HG03571 (cell line): Measurements from ENCODE around the gene RANGRF.

Experiments
- ATAC-seq: cut with Tn5 transposase; IDR thresholded peaks from one replicate; pipeline ENCODE4 v1.9.1; 2021; ENCODE audit not compliant: unreplicated experiment

The RANGRF gene

GRCh38 chr17:8312726-8313600 lies 24.5 kb downstream of the RANGRF start:
- ATAC-seq = no peak

GRCh38 chr17:8314797-8315763 lies 26.6 kb downstream of the RANGRF start:
- no peak for ATAC-seq

- no peak for ATAC-seq
Measured at GRCh38 chr17:8315764-8316217, 27.3 kb downstream of the RANGRF start.

- no peak for ATAC-seq
Measured at GRCh38 chr17:8318010-8318935, 29.8 kb downstream of the RANGRF start.

- ATAC-seq = no peak
Measured at GRCh38 chr17:8320262-8320661, 31.8 kb downstream of the RANGRF start.

GRCh38 chr17:8320990-8321389 lies 32.5 kb downstream of the RANGRF start:
- ATAC-seq = no peak

- ATAC-seq = no peak
Measured at GRCh38 chr17:8322061-8322460, 33.6 kb downstream of the RANGRF start.

DNA sequence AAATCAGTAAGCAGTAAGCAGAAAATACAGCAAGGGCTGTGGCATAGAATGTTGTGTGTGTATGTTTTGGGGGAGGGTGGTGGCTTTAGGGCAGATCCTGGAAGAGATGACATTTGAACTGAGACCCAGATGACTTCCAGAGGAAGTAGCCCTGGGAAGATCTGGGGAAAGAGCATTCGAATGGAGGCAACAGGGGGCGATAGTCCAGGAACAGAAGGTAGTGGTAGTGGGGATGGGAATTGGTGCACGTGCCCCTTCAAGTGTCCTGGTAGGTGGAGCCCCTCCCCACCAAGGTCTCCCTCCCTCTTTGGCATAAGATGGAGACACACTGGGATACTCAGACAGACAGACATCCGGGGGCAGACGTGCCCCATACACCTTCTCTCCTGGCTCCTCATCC lies 35.7 kb downstream of the RANGRF start:
- ATAC-seq = no peak

GRCh38 chr17:8324923-8325322 lies 36.5 kb downstream of the RANGRF start:
- ATAC-seq = no peak

GRCh38 chr17:8326511-8327302 lies 38.2 kb downstream of the RANGRF start:
- ATAC-seq = no peak

DNA sequence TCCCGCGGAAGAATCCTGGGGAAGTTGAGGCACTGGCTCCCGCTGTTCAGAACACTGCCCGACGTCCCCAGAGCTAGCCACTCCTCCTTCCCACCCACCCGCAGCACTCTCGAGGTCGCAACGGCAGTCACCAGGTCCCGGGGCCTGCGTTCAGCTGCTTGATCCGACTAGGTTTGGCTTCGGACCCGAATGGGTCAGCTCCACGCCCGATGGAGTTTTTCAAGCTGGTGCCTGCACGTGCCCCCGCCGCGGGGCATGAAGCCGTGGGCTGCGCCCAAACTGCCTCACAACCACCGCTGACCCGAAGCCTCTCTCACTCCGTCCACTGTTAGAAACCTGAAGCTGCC lies 38.8 kb downstream of the RANGRF start:
- ATAC-seq = no peak

- ATAC-seq = no peak
Measured at GRCh38 chr17:8332128-8332527, 43.7 kb downstream of the RANGRF start.

DNA sequence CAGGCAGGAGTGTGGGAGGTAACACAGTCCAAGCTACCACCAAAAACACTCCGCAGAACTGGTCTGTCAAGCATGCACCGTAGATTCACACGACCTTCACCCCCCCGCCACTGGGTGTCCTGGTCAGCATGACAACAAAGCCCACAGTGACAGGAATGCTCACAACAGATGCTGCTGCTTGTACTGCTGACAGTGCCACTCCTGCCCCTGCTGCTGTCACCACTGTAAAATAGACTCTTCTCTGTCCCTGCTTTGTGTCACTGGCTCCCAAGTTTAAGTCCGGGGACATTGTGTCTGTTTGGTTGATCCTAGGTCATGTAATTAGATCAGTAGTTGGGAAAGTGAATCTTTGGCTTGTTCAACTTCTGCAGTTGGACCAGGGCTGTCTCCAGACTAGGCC lies 44.2 kb downstream of the RANGRF start:
- no peak for ATAC-seq

DNA sequence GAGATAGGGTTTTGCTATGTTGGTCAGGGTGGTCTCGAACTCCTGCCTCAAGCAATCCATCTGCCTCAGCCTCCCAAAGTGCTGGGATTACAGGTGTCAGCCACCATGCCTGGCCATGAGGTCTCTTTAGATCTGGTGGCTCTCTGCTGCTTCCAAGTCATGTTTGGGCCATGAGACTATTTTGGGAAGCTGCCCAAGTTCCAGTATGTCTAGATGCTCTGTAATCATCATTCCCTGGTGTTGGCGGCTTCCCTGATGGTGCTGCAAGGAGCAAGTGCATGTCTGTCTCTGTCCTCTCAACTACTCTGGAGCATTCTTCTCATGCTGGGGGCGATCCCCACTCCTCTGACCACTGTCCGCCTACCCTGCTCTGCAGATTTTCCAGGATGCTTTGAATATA lies 44.8 kb downstream of the RANGRF start:
- ATAC-seq = no peak

- ATAC-seq = no peak
Measured at GRCh38 chr17:8337802-8338752, 49.6 kb downstream of the RANGRF start.

DNA sequence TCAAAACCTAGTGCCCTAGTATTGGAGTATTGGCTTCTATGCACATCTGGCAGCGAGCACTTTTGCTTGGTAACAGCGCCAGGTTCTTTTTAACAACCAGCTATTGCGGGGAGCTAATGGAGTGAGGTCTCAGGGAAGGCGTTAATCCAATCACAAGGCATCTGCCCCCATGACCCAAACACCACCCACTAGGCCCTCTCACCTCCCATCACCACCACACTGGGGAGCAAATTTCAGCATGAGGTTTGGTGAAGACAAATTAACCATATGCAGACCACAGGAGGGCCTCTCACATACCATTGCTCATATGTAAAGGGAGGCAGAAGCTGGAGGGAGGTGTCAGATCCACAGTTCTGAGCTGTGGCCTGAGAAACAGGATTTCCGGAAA lies 50.3 kb downstream of the RANGRF start:
- no peak for ATAC-seq

DNA sequence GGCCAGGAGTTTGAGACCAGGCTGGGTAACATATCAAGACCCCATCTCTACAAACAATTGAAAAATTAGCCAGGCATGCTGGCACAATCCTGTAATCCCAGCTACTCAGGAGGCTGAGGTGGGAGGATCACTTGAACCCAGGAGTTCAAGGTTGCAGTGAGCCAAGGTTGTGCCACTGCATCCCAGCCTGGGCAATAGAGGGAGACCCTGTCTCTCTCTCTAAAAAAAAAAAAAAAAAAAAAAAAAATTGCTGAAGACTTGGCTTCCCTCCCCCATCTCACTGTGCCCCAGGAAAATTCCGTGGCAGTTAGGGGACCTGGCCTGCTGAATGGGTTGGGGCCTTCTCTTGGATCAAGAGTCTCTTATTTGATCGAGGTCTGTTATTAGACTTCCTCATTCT lies 51.1 kb downstream of the RANGRF start, which contains the start of gene ODF4:
TSS of gene ODF4 (plus strand) at position 301 of the 400 bp plus-strand sequence. CDS start 212 bp downstream, outside the sequence.
- no peak for ATAC-seq
